IPS DF 4.7 (cell line): ENCODE results near the gene KCNMA1.

Source experiments
- DNase-seq: peaks from one replicate; pipeline ENCODE4 v3.0.0-alpha.2; 2013; ENCODE audit warnings: low spot score; ENCODE audit errors: extremely low read depth

Gene KCNMA1

GRCh38 chr10:77561991-77562390 lies 75.6 kb downstream of the KCNMA1 start:
- DNase-seq = no peak

DNA sequence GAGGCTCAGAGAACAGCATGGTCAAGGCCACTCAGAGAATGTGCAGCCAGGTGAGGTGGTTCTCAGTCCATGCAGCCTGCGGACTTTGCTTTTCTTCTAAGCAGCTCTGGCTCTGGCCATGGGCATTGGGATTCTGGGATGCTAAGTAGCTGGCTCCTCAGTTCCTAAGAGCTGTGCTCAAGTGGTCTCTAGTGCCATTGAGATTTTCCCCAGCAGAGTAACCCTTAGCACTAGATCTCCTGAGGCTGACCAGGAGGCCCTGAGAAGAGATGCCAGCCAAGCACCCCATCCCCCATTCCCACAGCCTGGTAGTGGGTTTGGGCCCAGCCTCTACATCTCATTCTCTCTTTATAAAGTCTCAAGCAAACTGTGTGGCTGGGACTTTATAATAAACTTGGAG lies 77.1 kb downstream of the KCNMA1 start:
- no peak for DNase-seq

DNA sequence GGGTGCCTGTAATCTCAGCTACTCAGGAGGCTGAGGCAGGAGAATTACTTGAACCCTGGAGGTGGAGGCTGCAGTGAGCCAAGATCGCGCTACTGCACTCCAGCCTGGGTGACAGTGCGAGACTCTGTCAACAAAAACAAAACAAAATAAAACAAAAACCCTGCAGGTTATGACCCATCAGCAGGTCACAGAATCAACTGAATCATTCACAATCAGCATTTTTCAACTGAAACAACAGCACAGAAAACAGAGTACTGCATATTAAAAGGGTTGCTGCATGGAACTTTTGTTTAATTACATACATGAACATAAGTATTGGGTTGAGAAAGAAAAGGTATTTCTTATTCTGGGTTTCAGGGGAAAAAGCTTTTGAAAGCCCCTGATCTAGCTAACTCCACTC lies 77.6 kb downstream of the KCNMA1 start:
- DNase-seq = no peak

DNA sequence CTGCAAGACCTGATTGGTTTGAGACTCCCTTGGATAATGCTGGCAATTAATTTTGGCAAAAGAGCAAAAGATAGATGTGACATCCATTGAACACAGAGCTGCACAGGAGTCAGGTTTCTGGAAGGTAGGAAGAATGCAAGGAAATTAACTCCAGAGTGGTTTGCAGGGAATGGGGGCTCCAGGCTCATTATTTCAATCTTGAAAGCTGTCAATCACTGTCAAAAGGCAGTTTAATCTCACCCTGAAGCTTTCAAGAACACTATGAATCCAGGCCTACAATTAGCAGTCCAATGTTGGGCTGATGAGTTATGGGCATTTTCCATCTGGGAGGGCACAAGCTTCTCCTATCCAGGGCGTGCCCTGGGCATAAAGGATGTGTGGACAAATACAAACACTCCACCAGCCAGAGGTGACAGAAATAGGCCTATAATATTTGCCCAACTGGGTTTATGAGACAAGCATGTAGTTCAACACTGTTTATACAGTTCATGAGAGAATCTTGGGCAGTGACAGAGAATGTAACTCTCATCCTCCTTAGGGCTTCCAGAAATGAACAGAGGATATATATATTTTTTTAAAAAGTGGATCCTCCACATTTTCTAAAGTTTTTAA lies 80.5 kb downstream of the KCNMA1 start:
- DNase-seq = no peak

DNA sequence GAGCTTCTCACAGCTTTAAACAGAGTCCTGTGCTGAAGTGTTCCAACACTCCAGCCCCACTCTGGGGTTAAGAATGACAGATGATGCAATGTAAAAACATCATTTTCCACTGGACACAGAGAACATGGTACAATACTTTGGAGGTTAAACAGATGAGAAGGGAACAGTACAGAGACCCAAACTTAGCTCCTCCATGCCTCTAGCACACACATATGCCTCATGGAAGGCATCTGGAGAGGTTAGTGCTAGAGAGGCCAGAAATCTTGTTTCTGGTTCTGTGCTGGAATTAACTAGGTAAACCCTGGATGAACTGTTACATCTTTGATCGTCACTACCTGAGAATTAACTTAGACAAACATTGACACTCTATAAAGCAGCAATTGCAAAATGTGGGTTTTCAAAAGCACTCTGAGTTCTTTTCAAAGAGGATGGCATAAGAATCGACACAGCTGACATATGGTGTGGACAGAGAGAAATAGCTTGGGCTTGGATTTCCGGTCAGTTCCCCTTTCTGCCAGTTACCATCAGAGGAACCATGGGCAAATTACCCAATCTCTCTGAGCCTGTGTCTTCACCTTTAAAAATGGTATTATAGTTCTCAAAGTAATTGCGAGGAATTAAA lies 81.9 kb downstream of the KCNMA1 start:
- DNase-seq = no peak

- no peak for DNase-seq
These were observed 82.6 kb downstream of the KCNMA1 start for GRCh38 chr10:77554996-77555397.

DNA sequence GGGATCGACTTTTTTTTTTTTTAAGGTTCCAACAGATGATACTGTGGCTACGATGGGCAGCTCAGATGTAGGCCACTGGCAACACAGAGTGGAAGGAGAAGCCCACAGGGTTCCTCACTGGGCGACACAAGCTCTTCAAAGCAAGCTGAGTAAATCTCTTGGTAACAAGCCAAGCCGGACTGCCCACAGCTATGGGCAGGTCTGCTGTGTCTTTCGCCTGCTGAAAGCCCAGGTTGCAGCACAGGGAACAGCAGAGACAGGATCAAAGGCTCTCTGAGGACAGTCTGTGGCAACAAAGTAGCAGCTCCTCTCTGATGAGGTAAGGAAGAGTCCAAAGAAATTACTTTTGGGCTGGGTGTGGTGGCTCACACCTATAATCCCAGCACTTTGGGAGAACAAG lies 83.6 kb downstream of the KCNMA1 start:
- no peak for DNase-seq

DNA sequence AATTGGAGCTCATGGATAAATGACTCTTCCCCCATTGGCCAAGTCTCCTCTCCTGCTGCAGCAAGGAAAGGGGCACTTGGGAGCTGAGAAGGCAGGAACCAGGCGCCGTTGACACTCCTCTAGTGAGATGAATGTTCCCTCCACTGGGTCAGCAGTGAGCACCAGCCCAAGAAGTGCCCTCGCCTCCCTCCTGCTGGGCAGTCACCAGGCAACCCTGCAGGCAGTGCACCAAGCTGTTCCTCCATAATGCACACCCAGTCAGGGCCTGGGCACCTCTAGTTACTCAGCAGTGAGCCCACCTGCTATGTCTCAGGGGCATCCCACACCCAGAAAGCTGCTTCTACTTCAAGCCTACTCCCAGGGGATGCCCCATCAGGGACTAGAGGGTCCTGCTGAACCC lies 84.3 kb downstream of the KCNMA1 start:
- no peak for DNase-seq

DNA sequence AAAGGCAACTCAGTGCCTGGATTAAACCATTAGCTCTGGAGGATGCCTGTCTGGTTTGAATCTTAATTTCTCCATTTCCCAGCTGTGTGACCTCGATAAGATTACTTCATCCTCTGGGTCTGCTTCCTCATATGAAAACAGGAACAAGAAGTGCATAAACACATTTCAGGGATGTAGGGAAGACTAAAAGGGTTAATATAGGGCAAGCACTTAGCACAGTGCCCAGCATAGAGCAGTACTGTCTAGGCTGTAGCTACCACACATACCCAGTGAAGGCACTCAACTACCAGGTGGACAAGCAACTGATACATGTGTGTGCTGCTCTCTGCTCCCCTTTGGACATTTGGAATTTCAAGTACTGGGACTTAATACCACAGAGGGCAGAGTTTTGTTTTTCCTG lies 85.4 kb downstream of the KCNMA1 start:
- DNase-seq = no peak

- DNase-seq = no peak
These were observed 87.2 kb downstream of the KCNMA1 start for GRCh38 chr10:77550378-77550777.

DNA sequence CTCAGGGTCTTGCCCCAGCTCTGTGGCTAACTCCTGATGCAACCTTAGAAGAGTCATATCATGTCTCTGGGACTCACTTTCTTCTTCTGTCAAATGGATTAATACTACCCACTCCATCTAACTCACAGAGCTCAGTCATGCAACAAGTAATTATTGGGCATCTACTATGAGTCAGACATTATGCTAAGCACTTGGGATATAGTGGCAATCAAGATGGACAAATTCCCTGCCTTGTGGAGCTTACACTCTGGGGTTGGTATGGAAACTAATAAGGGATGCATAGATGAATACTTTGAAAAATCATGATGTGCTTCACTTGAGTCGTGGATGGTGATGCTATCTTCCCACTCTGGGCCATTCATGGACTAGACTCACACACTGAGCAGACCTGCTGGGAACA lies 88.9 kb downstream of the KCNMA1 start:
- DNase-seq = no peak

DNA sequence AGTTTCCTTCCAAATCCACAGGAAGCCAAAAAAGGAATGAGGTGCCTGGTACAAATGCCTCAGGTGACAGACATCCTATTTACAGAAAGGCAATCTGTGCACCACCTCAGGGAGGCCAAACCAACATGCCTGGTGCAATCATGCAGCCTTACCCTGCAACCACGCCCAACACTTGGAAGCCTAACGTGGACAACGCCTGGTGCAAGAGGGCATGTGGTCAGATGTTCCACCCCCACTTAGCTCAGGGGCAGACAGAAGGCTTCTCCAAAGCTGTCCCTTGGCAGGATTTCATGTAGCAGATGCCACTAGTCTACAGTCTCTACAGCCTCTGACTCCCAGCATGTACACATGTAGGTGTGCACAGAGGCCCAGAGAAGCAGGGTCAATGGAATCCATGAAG lies 89.5 kb downstream of the KCNMA1 start:
- no peak for DNase-seq

GRCh38 chr10:77547307-77548050 lies 90.1 kb downstream of the KCNMA1 start:
- no peak for DNase-seq

DNA sequence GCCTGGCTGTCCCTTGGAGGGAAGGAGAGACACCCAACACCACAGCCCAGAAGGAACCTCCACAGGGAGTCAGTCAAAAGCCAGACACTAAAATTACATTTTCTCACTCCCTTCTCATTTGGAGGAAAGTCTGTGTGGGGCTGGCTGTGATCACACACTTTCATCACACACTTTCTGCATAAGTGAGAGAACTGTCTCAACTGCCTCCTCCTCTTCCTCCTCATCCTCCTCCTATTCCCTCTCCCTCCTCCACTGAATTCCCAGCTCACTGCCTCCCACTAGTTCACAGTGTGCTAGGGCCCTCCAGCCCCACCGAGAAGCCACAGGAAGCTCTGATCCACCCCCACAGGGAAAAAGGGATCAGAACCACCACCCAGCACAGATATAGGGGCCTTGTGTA lies 91.6 kb downstream of the KCNMA1 start:
- no peak for DNase-seq

DNA sequence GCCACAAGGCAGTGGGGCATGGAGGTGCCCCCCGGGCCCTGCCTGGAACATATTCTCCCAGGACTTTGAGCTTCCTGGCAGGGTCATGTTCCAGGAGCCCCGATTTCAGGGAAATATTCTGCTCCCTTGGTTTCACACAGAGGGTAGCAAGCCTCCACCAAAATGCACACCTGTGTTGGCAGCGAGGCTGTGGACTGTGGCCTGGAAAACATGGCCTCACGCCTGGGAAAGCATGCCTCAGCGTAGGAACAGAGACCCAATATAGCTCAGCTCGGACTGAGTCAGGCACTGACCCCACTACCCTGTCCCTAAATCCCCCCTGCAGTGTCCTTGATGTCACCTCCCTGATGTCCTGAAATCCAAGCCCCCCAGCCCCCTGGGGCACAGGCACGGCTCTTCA lies 92.0 kb downstream of the KCNMA1 start:
- DNase-seq = no peak

GRCh38 chr10:77544617-77545016 lies 93.0 kb downstream of the KCNMA1 start:
- DNase-seq = no peak

GRCh38 chr10:77542710-77543259 lies 94.8 kb downstream of the KCNMA1 start:
- no peak for DNase-seq

DNA sequence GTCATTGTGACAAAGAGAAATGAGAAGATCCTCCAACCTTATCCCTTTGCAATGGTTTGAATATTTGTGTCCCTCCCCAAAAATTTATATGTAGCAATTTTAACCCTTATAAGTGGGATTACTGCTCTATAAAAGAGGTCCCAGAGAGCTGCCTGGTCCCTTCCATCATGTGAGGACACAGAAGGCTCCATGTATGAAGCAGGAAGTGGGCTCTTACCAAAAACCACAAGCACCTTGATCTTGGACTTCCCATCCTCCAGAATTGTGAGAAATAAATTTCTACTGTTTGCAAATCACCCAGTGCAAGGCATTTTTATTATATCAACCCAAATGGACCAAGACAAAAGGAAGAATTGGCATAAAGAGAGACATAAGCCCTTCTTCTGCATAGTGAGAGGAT lies 95.7 kb downstream of the KCNMA1 start:
- no peak for DNase-seq

GRCh38 chr10:77541247-77541646 lies 96.4 kb downstream of the KCNMA1 start:
- no peak for DNase-seq

GRCh38 chr10:77539147-77539935 lies 98.3 kb downstream of the KCNMA1 start:
- no peak for DNase-seq

GRCh38 chr10:77537720-77538373 lies 99.8 kb downstream of the KCNMA1 start:
- DNase-seq = no peak
